ENCODE measurements around the gene EPHA7. TPM values are rescaled to one million over a fixed set of nuclear protein-coding genes. Genes with fewer than 3 reads are reported as not detected.

The EPHA7 gene
- total RNA-seq, 2 donors from 2014 or later: 2.5 to 5.5 TPM

GRCh38 chr6:93282521-93283031 lies 136.8 kb downstream of the EPHA7 start:
- Histone ChIP-seq H3K36me3 (ENCODE audit: control insufficient read depth, insufficient read depth, low read length) (no peaks in the 10 kb centered on the region), H3K27me3 (ENCODE audit: control insufficient read depth, insufficient read depth, low read length, poor library complexity, severe bottlenecking) (no peaks in the 10 kb centered on the region), H3K27ac (ENCODE audit: low read depth, low read length) (no peak overlapping the region), H3K9me3 (ENCODE audit: control insufficient read depth, low read length) (peaks cover 5% of the 10 kb centered on the region), H3K4me3 (ENCODE audit: low read length) (no peak overlapping the region), H3K9ac (ENCODE audit: extremely low read depth, low read length, poor library complexity, severe bottlenecking) (no peak overlapping the region), H3K4me1 (ENCODE audit: control insufficient read depth, insufficient read depth, low read length) (no peaks in the 10 kb centered on the region)
- TF ChIP-seq CTCF (conservative IDR thresholded peaks at IDR 0.05): no peak
- Mint-ChIP-seq H3K36me3 (ENCODE audit: low read depth) (peaks cover 6% of the 10 kb centered on the region), H3K27me3 (ENCODE audit: insufficient read depth) (no peaks in the 10 kb centered on the region), H3K9me3 (peaks cover 15% of the 10 kb centered on the region), H3K4me1 (peaks cover 1% of the 10 kb centered on the region), H3K4me3 (no peak overlapping the region), H3K27ac (no peak overlapping the region)
- DNase-seq: no peak
- WGBS, 2 experiments (ENCODE audit: insufficient coverage in 1 of 2, insufficient read length in 1 of 2): 96 to 98% methylated on average over 5 to 28 of the region's 28 CpGs

GRCh38 chr6:93278241-93278640 lies 141.1 kb downstream of the EPHA7 start:
- Histone ChIP-seq H3K27ac (ENCODE audit: low read depth, low read length) (no peak overlapping the region), H3K4me1 (ENCODE audit: control insufficient read depth, insufficient read depth, low read length) (no peaks in the 10 kb centered on the region), H3K9me3 (ENCODE audit: control insufficient read depth, low read length) (no peaks in the 10 kb centered on the region), H3K9ac (ENCODE audit: extremely low read depth, low read length, poor library complexity, severe bottlenecking) (no peak overlapping the region), H3K4me3 (ENCODE audit: low read length) (no peak overlapping the region), H3K27me3 (ENCODE audit: control insufficient read depth, insufficient read depth, low read length, poor library complexity, severe bottlenecking) (no peaks in the 10 kb centered on the region), H3K36me3 (ENCODE audit: control insufficient read depth, insufficient read depth, low read length) (no peaks in the 10 kb centered on the region)
- peaks cover 6% of the 10 kb centered on the region for H3K9me3 Mint-ChIP-seq
- H3K4me1 Mint-ChIP-seq: peaks cover 9% of the 10 kb centered on the region
- peaks cover 2% of the 10 kb centered on the region for H3K36me3 Mint-ChIP-seq (ENCODE audit: low read depth)
- no peaks in the 10 kb centered on the region for H3K27me3 Mint-ChIP-seq (ENCODE audit: insufficient read depth)
- TF ChIP-seq CTCF (conservative IDR thresholded peaks at IDR 0.05): no peak
- no peak for DNase-seq
- no peak overlapping the region for H3K4me3 Mint-ChIP-seq
- no peak overlapping the region for H3K27ac Mint-ChIP-seq

DNA sequence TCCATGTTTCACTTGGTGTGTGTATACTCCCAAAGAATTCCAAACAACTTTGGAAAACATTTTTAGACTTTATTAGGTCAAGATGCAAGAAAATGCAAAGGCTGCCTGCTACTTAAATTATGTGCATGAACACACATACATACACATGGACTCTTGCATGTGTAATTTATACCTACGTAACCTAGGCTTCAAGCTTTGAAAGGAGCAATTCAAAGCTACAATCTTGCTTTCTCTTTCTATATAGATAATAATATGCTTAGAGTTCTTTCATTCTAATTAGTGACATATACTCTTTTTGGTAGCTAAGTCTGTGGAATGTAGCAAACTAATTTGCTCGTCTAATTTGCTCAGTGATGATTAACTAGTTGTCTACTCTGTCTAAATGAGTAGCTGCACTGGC lies 146.5 kb downstream of the EPHA7 start:
- Histone ChIP-seq H3K9me3 (ENCODE audit: control insufficient read depth, low read length) (no peaks in the 10 kb centered on the region), H3K27me3 (ENCODE audit: control insufficient read depth, insufficient read depth, low read length, poor library complexity, severe bottlenecking) (no peaks in the 10 kb centered on the region), H3K9ac (ENCODE audit: extremely low read depth, low read length, poor library complexity, severe bottlenecking) (no peak overlapping the region), H3K4me3 (ENCODE audit: low read length) (no peak overlapping the region), H3K36me3 (ENCODE audit: control insufficient read depth, insufficient read depth, low read length) (no peaks in the 10 kb centered on the region), H3K27ac (ENCODE audit: low read depth, low read length) (no peak overlapping the region), H3K4me1 (ENCODE audit: control insufficient read depth, insufficient read depth, low read length) (no peaks in the 10 kb centered on the region)
- Mint-ChIP-seq H3K36me3 (ENCODE audit: low read depth) (no peaks in the 10 kb centered on the region), H3K4me1 (peaks cover 12% of the 10 kb centered on the region), H3K27me3 (ENCODE audit: insufficient read depth) (no peaks in the 10 kb centered on the region), H3K9me3 (no peaks in the 10 kb centered on the region), H3K27ac (no peak overlapping the region), H3K4me3 (no peak overlapping the region)
- TF ChIP-seq CTCF (conservative IDR thresholded peaks at IDR 0.05): no peak
- no peak for DNase-seq
- 88 to 94% methylated on average over 2 of the region's 2 CpGs for WGBS, 2 experiments (ENCODE audit: insufficient coverage in 1 of 2, insufficient read length in 1 of 2)
